GM19468 (cell line): ENCODE data around the gene TBL3.

Experiments used
- ATAC-seq: cut with Tn5 transposase; IDR thresholded peaks from one replicate; pipeline ENCODE4 v1.9.1; 2021; ENCODE audit warnings: mild to moderate bottlenecking, moderate library complexity, moderate number of reproducible peaks; ENCODE audit not compliant: unreplicated experiment; ENCODE audit errors: extremely low read depth

The TBL3 gene

GRCh38 chr16:1998360-1998835, 26.5 kb downstream of the TBL3 start:
- ATAC-seq: no peak

GRCh38 chr16:1998852-1999801, 27.3 kb downstream of the TBL3 start:
- ATAC-seq: no peak

DNA sequence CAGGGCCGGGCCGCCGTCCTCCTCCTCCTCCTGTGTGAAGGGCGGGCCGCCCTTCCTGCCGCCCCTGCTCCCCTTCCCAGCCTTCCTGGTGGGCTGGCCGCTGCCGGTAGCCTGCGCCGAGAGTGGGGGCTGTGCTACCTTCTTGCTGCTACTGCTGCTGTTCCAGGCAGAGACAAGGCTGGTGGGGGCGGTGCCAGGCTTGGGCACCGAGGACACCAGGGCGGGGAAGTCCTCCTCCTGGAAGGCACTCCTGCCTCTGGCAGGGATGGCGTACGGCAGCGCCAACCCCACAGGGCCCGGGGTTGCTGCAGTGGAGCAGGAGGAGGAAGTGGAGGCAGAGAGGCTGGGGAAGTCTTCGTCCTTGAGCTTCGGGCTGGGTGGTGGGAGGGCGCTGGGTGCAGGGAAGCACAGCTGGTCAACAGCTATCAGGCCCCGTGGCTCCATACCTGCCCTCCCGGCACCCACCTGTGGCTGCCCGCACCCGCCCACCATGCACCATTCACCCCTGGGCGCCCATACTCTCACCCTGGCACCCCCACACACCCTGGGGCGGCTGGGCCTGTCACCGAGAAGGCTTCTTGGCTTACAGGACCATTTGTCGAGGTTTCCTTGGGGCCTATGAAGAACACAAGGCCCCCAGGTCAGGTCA, 28.1 kb downstream of the TBL3 start:
- no peak for ATAC-seq

DNA sequence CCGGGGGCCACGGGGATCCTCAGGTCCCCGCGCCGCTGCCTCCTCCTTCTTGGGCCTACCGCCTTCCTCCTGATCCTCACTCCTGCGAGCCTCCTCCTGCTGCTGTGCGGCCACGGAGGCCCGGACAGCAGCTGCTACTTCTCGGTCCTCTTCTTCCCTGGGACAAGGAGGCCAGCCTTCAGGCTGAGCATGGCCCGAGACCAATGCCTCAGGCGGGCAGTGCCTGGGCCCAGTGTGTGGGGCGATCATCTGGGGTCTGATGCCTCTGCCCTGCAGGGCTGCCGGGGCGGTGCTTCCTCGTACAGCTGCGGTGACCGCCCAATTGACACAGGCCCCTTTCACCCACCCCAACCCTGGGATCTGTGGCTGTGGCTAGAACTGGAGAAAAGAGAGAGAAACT, 29.2 kb downstream of the TBL3 start:
- no peak for ATAC-seq

GRCh38 chr16:2001456-2002355, 29.9 kb downstream of the TBL3 start:
- no peak for ATAC-seq

DNA sequence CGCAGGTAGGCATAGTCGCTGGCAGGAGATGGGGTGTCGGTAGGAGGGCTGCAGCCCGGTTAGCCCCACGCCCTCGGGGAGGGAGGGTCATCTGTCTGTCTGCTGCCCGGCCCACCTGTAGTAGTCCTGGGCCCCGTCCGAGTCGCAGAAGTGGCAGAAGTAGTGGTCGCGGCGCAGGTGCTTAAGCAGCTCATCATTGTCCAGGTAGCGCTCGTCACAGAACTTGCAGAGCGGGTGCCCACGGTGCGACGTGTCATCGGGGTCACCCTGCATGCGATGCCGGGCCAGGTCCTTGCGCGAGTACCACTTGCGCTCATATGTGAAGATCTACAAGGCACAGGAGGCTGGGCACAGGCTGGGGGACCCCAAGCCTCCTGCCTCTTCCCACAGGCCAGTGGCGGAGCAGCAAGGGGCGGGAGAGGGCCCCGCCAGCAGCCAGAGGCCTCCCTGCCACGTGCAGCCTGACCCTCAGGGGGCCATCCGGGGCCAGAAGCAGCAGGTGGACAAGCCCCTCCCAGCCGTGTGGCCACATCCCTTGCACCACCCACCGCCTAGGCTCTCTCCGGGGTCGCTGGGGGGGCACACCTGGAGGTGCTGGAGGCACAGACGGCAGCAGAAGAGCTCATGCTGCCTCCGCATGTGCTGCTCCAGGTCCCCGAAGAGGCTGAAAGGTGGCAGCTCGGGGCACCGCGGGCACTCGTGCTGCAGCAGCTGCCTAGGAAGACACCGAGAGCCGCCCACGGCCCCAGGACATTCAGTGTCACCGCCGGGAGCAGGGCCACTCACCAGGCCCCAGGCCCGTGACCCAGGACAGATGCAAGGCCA, 30.8 kb downstream of the TBL3 start:
- ATAC-seq: no peak

- no peak for ATAC-seq
Observed at GRCh38 chr16:2003231-2003826, 31.5 kb downstream of the TBL3 start.

DNA sequence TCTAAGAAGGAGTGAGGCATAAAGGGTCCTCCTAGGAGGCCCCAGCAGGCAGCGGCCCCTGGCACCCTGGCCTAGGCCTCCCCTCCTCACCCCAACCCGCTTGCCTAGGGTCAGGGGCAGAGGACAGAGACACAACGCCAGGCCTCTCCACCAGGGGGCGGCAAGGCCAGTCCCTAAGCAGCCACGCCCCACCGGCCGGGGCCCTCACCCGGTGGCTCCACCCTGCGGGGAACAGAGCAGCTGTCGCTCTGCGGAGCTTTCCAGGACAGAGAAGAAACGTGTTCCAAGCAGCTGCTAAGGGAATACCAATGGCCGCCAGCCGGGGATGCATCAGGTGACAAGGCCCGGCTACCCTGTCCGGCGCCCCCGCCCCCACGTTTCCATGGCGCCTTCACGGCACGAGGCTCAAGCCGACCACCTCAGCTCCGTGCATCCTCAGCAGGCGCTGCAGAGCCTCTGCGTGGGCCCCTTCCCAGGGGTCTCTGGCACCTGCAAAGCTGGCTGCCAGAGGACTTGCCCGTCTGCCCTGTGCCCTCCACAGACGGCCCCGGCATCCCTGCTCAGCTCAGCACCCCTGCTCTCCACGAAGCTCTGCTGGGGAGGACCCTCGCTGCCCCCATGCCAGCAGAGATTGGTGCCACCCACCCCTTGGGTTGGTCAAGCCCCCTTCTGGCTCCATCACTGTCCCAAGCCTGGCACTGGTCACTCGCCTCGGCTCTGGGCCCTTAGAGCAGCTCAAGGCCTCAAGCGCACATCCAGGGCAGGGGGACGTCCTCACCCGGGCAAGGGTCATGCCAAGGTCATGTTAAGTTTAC, 32.2 kb downstream of the TBL3 start:
- peak; percentile 39 for ATAC-seq

DNA sequence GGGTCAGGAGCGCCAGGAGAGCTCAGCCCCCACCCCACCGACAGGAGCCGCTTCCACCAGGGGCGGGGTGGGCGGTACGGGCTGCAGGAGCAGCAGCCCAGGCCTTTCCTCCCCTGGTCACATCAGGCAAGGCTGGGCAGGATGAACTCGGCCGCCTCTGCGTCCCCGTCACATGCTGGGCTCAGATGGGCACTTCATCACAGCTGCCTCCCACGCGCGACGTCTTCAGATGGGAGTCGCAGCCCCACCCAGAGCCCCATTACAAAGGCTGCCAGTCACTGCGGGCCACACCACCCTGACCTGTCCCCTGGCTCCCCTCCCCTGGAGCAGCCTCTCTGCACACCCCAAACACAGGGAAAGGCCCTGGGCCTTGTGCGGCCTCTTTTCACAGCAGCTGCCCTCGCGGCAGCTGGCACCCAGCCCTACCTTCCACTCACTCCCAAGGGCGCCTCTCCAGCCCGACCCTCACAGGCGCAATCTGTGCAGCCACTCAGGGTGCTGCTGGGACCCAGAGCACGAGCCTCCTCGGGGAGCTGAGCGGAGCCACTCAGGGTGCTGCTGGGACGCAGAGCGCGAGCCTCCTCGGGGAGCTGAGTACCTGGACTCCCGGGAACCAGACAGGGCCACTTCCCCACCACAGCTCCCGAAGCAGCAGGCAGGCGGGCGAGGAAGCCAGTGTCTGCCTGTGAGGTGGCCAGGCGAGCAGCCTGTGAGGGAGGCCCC, 33.1 kb downstream of the TBL3 start:
- ATAC-seq: no peak

- no peak for ATAC-seq
Observed at GRCh38 chr16:2005646-2006045, 33.8 kb downstream of the TBL3 start.

DNA sequence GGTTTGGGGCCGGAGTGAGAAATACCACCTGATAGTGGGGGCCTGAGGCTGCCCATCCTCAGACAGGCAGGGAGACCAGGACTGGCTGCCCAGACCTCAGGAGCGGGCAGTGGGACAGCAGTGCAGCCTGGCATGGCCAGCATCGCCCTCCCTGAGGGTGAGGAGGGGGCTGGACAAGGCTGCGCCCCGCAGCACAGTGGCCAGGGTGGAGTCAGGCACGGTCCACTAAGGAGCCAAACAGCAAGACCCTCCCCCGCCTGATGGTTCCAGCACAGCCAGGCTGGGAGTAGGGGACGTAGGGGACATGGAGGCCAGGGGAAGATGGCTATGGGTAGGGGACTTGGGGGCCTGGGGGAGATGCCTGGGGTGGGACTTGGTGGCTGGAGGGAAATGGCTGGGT, 34.5 kb downstream of the TBL3 start:
- ATAC-seq: no peak

DNA sequence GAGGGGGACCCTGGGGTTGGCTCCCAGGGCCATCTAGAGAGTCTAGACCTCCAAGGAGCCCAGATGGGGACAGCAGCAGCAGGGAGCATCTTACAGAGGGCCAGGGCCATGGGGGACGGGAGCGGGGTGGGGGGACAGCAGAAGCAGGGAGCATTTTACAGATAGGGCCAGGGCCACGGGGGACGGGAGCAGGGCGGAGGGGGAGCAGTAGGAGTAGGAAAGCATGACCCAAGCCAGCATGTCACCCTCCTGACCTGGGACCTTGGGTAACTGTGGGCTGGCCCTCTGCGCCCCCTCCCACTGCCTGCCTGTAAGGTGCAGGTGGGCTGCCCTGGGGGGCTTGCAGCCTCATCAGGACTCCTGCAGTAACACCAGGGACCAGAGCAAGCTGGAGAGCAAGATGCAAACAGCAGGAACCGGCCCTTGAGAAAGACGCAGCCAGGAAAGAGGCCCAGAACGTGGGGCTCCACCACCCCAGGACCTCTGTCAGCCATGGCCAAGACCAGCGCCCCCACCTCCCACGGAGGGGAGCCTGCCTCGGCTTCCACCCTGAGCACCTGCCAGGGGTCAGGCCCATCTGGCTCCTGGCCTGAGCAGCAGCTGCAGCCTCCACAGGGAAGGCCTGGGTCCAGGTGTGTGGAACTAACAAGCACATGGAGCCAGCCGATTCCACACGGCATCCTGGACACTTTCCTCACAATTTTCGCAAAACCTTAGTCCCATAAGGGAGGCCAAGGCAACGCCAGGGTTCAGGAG, 35.4 kb downstream of the TBL3 start:
- no peak for ATAC-seq

DNA sequence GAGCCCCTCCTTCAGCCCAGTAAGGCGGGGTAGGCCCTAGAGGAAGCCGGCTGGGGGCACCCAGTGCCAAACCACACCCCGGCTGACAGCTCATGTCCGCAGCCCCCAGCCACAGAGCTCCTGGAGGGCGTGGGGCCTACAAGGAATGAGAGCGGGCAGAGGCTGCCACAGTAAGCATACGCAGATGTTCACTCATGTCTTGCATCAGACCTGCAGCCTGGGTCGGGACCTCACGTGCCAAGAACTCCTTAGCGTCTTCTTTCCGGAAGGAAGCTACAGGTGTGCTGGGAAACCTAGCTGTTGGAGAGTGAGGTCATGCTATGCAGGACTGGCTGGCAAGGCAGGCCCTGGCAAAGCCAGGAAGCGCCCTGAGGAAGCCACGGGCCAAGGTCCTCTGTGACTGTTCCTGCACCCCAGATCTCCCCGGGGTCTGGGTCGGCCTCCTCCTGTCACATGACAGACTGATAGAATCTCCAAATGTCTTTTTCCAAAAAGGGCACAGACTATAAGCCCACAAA, 36.2 kb downstream of the TBL3 start:
- ATAC-seq: no peak

- no peak for ATAC-seq
Observed at GRCh38 chr16:2008631-2009163, 36.8 kb downstream of the TBL3 start.

DNA sequence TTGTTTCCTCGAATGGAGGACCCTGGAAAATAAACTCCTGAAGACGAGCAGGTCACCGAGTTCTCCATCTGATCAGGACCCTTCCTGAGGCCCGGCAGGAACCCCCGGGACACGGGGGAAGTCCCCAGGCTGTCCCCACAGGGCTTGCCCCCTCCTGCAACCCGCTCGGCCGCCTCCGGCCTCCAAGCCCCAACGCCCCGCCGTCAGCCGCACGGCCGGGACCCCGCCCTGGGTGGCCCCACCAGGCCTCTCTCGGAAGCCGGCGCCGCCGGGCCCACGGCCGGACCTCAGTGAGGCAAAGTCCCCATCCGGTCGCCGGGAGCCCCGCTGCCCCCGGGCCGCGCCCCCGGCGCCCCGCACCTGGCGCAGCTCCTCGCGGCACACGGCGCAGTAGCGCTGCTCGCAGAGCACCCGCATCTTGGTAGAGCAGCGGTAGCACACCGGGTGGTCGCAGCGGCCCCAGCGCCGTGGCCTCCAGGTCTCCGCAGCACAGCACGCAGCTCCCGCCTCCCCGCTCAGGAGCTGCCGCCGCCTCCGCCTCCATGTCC, 37.4 kb downstream of the TBL3 start:
- ATAC-seq: peak; percentile 6

DNA sequence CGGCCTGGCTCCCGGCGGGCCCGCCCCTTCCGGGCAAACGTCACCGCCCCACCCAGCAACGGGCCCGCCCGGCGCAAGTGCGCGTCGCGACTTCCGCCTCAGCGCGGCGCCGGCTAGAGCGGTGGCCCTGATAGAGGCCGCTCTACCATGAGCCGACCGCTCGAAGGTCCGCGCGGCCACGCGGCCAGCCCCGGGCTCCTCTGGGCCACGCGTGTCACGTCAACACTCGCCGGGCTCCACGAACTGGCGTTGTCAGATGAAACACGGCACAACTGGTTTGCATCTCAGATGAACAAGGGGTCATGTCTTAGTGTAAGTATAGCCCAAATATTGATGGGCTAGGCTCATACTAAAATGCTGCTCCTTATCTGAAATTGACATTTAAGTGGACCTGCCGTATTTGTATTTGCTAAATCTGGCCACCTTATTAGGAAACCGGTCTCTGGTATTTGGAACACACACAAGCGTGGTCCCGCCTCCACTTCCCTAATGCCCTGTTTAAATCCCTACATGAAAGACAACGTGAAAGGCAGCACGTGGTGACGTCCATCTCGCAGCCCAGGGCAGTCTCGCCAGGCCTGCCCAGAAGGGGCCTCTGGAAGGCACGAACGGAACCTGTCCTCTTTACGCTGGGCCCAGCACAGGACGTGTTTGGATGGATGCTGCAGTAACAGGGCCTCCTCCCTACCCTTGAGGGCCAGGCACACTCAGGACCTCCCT, 38.1 kb downstream of the TBL3 start, which contains the start of gene ZNF598:
ZNF598 (minus strand) TSS at position 31 of the 720 bp plus-strand sequence.
- ATAC-seq: peak; percentile 59
